GM19043 (cell line): ENCODE data around the gene FAM161A.
"Not testable (repeated sequence)": the region's sequence is repeated elsewhere in the genome, so short reads cannot be mapped to it uniquely, and the experiment has no call there.

ENCODE experiments used
- ATAC-seq: cut with Tn5 transposase; IDR thresholded peaks from one replicate; pipeline ENCODE4 v1.9.1; 2021; ENCODE audit warnings: low read depth; ENCODE audit not compliant: unreplicated experiment

FAM161A gene

GRCh38 chr2:61853847-61854563, at the start of gene FAM161A:
FAM161A (minus strand) TSS chr2:61854060; CDS start chr2:61854041, 19 bp downstream.
- peak; percentile 77 for ATAC-seq

GRCh38 chr2:61900281-61900680, 46.4 kb upstream of the FAM161A start:
- no peak for ATAC-seq

- ATAC-seq = no peak
Observed at GRCh38 chr2:61898810-61899209, 45.0 kb upstream of the FAM161A start.

- ATAC-seq = peak; percentile 71
Observed at GRCh38 chr2:61888267-61889055, 34.6 kb upstream of the FAM161A start, which contains the start of gene CCT4. CCT4 (minus strand) TSS chr2:61888656; CDS start chr2:61888507, 149 bp downstream.

GRCh38 chr2:61887717-61888266, 33.9 kb upstream of the FAM161A start:
- ATAC-seq = no peak

DNA sequence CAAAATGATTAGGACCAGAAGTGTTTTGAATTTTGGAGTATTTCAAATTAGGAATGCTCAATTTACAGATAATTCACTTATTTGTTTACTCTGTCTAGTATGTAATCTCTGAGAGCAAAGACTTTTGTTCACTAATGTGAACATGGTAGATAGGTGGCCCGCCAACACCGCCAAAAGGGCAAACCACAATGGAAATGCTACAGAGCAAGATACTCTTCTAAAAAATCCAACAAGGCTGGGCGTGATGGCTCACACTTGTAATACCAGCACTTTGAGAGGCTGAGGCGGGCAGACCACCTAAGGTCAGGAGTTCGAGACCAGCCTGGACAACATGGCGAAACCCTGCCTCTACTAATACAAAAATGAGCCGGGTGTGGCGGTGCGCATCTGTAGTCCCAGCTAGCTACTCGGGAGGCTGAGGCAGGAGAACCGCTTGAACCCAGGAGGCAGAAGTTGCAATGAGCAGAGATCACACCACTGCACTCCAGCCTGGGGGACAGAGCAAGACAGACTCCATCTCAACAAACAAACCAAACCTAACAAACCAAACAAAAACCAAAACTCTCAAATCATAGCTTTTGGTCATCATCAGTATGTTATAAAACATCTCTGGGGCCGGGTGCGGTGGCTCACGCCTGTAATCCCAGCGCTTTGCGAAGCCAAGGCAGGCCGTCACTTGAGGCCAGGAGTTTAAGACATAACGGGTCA, 32.2 kb upstream of the FAM161A start:
- no peak for ATAC-seq

DNA sequence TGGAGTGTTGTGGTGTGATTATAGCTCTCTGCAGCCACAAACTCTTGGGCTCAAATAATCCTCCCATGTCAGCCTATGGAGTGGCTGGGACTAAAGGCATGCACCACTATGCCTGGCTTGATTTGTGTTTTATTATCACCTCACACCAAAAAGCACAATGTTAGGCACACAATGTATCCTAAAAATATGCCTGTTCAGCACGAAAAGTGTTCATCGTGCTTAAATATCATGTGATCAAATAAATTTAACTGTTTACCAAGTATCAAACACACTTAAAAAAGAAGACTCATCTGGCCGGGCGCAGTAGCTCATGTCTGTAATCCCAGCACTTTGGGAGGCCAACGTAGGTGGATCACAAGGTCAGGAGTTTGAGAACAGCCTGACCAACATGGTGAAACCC, 29.0 kb upstream of the FAM161A start:
- ATAC-seq = no peak

DNA sequence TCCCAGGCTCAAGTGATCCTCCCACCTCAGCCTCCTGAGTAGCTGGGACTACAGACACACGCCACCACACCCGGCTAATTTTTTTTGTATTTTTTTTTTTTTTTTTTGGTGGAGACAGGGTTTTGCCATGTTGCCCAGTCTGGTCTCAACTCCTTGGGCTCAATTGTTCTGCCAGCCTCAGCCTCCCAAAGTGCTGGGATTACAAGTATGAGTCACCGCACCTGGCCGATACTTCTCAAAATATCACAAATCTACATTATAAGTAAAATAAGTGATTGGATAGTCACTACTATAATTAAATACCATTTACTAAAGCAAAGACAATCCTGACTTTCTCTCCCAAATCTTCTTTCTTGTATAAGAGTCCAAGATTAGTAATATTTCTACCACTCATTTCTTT, 25.5 kb upstream of the FAM161A start:
- not testable (repeated sequence) for ATAC-seq

DNA sequence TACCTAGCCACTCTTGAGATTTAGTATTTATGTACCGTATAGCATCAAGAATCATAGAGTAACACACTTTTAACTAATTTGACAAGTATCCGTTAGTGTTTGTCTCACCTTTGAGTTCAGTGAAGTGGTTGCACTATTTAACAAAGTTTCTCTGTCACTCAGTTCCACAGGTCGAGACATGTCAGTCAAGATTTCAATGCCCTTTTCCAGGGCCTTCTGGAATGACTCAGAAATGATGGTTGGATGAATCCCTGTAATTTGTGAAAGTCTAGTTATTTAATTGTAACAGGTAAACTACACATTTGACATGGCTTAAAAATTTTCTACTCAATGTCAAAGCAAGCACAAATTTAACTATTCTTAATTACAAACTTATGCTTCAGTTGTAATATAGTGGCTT, 24.9 kb upstream of the FAM161A start:
- ATAC-seq = no peak

- ATAC-seq = no peak
Observed at GRCh38 chr2:61877571-61878245, 23.8 kb upstream of the FAM161A start.

DNA sequence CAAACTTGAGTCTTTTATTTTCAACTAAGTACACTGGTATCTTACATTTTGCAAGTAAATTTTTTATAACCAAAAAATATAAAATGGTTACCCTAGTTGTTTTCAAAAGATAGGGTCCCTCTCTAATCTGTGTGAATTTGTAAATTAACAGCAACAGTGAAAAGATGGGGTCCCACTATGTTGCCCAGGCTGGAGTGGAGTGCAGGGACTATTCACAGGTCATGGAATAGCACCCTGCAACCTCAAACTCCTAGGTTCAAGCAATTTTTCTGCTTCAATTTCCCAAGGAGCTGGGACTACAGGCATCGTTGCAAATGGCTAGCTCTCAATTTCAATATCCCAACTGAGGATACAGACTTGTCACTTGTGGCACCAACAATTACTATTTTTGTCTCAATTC, 22.5 kb upstream of the FAM161A start:
- no peak for ATAC-seq

DNA sequence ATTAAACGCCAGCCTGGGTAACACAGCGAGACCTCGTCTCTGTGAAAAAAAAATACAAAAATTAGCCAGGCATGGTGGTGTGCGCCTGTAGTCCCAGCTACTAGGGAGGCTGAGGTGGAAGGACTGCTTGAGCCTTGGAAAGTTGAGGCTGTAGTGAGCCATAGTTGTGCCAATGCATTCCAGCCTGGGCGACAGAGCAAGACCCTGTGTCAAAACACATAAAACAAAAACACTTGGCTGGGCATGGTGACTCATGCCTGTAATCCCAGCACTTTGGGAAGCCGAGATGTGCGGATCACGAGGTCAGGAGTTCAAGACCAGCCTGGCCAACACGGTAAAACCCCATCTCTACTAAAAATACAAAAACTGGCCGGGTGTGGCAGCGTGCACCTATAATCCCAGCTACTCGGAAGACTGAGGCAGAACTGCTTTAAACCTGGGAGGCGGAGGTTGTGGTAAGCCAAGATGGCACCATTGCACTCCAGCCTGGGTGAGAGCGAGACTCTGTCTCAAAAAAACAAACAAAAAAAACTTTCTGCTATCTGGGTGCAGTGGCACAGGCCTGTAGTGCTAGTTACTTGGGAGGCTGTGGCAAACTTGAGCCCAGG, 12.7 kb upstream of the FAM161A start:
- ATAC-seq = not testable (repeated sequence)

GRCh38 chr2:61862085-61862484, 8.2 kb upstream of the FAM161A start:
- ATAC-seq = no peak

DNA sequence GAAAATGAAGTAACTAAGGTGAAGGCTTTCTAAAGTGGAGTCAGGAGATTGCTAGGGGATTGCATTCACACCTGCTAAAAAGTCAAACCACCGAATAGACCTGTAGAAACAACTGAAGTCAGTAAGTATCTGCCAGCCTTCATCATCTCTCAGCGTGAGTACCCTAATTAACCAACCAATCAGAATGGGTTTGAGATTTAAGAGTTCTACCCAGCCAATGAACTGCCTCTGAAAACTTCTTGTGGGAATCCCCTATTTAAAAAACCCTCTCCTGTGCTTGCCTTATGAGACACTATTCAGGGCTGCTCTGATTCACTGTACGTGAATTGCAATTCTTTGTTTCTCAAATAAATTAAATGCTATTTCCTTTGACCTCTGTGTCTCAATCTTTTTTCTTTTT, 3.4 kb upstream of the FAM161A start:
- ATAC-seq = no peak

GRCh38 chr2:61855318-61855613, 1.4 kb upstream of the FAM161A start:
- no peak for ATAC-seq

- ATAC-seq = peak; percentile 84
Observed at GRCh38 chr2:61854564-61855317, 881 bp upstream of the FAM161A start.

- ATAC-seq = peak; percentile 51
Observed at GRCh38 chr2:61853086-61853846, 594 bp downstream of the FAM161A start.

DNA sequence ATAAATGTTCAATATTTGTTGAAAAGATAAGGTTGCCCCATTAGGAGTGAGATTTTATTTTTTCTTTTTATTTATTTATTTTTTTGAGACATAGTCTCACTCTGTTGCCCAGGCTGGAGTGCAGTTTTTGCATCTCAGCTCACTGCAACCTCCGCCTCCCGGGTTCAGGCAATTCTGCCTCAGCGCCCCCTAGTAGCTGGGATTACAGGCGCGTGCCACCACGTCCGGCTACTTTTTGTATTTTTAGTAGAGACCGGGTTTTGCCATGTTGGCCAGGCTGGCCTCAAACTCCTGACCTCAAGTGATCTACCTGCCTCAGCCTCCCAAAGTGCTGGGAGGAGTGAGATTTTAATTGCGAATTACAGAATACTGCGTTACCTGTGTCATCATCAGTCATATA, 2.6 kb downstream of the FAM161A start:
- not testable (repeated sequence) for ATAC-seq

GRCh38 chr2:61845320-61845719, 8.5 kb downstream of the FAM161A start:
- no peak for ATAC-seq
